OCI-LY1 (cell line): Measurements from ENCODE around the gene F10.

ENCODE experiments used
- H2AFZ ChIP-seq: fragments of 200-600 bp; sonication (generic), shearing (Covaris generic); 2 replicates; pipeline ENCODE4 v1.6.0; 2014; ENCODE audit warnings: antibody characterized with exemption, mild to moderate bottlenecking, low read length
- H3F3A ChIP-seq: fragments of 200-600 bp; sonication (generic), shearing (Covaris generic); 2 replicates; pipeline ENCODE4 v1.6.0; 2014; ENCODE audit warnings: mild to moderate bottlenecking, antibody characterized with exemption, low read length, moderate library complexity; ENCODE audit not compliant: insufficient read depth
- H3K27ac ChIP-seq: fragments of 200-600 bp; sonication (generic); 2 replicates; pipeline ENCODE4 v1.5.1; 2014; ENCODE audit warnings: low read length, mixed run types, mild to moderate bottlenecking, low read depth; ENCODE audit not compliant: poor library complexity, severe bottlenecking
- H3K27me3 ChIP-seq: fragments of 200-600 bp; sonication (generic); 2 replicates; pipeline ENCODE4 v1.6.0; 2014; ENCODE audit warnings: antibody characterized with exemption, mild to moderate bottlenecking, low read length, moderate library complexity; ENCODE audit not compliant: insufficient read depth
- H3K36me3 ChIP-seq: fragments of 200-600 bp; sonication (generic); 2 replicates; pipeline ENCODE4 v1.6.1; 2014; ENCODE audit warnings: mild to moderate bottlenecking, antibody characterized with exemption, low read length, moderate library complexity, mixed read lengths; ENCODE audit not compliant: insufficient read depth
- H3K4me1 ChIP-seq: fragments of 200-600 bp; sonication (generic); 2 replicates; pipeline ENCODE4 v1.5.1; 2014; ENCODE audit warnings: mild to moderate bottlenecking, low read length, moderate library complexity; ENCODE audit not compliant: insufficient read depth, severe bottlenecking
- H3K4me2 ChIP-seq: fragments of 200-600 bp; sonication (generic), shearing (Covaris generic); 2 replicates; pipeline ENCODE4 v1.6.1; 2014; ENCODE audit warnings: low read length
- H3K4me3 ChIP-seq: fragments of 200-600 bp; sonication (generic); 2 replicates; pipeline ENCODE4 v1.5.1; 2014; ENCODE audit warnings: low read length, low read depth, mild to moderate bottlenecking, mixed read lengths; ENCODE audit not compliant: poor library complexity, severe bottlenecking
- H3K79me2 ChIP-seq: fragments of 200-600 bp; shearing (Covaris generic); 2 replicates; pipeline ENCODE4 v1.6.1; 2016; ENCODE audit warnings: mixed run types, low read length, mixed read lengths; ENCODE audit not compliant: insufficient read depth
- H3K9ac ChIP-seq: fragments of 200-600 bp; sonication (generic), shearing (Covaris generic); 2 replicates; pipeline ENCODE4 v1.6.1; 2014; ENCODE audit warnings: mild to moderate bottlenecking, low read length, mixed read lengths
- H3K9me2 ChIP-seq: fragments of 200-600 bp; sonication (generic), shearing (Covaris generic); 2 replicates; pipeline ENCODE4 v1.6.1; 2014; ENCODE audit warnings: low read depth, mild to moderate bottlenecking, low read length, mixed read lengths
- H3K9me3 ChIP-seq: fragments of 200-600 bp; shearing (Covaris generic); 2 replicates; pipeline ENCODE4 v1.6.1; 2014; ENCODE audit warnings: low read length, mixed read lengths
- H4K20me1 ChIP-seq: fragments of 200-600 bp; sonication (generic), shearing (Covaris generic); 2 replicates; pipeline ENCODE4 v1.6.0; 2016; ENCODE audit warnings: mild to moderate bottlenecking, low read length; ENCODE audit not compliant: insufficient read depth
- CTCF ChIP-seq: fragments of 200-600 bp; sonication (generic), shearing (Covaris generic); IDR thresholded peaks from 2 replicates; pipeline ENCODE4 v1.5.1; 2017; ENCODE audit warnings: mild to moderate bottlenecking, antibody characterized with exemption, low read length, moderate library complexity, mixed read lengths
- EZH2 ChIP-seq: fragments of 200-600 bp; sonication (generic), shearing (Covaris generic); IDR thresholded peaks from 2 replicates; pipeline ENCODE4 v1.8.0; 2017; ENCODE audit warnings: borderline replicate concordance, mixed run types, mild to moderate bottlenecking, antibody characterized with exemption, low read length, moderate library complexity, mixed read lengths

The F10 gene

GRCh38 chr13:113143466-113144254 is 21.1 kb downstream of the F10 start:
- no peaks in the 10 kb centered on the region; the same call in 1 of the 2 replicates for H3K36me3 ChIP-seq
- no peak for TF ChIP-seq EZH2
- H3K9ac ChIP-seq, result no peak overlapping the region
- no peaks in the 10 kb centered on the region for H3K4me1 ChIP-seq
- H3K79me2 ChIP-seq, result no peaks in the 10 kb centered on the region
- peaks cover 8% of the 10 kb centered on the region; the same call in 1 of the 2 replicates for H3K9me3 ChIP-seq
- H3F3A ChIP-seq, result no peaks in the 10 kb centered on the region
- H3K27ac ChIP-seq, result no peak overlapping the region
- no peak overlapping the region for H3K4me3 ChIP-seq
- no peaks in the 10 kb centered on the region for H3K9me2 ChIP-seq
- no peak overlapping the region for H2AFZ ChIP-seq
- no peaks in the 10 kb centered on the region for H4K20me1 ChIP-seq
- peaks cover 45% of the 10 kb centered on the region for H3K27me3 ChIP-seq
- H3K4me2 ChIP-seq, result no peak overlapping the region

- H3K79me2 ChIP-seq, result no peaks in the 10 kb centered on the region
Observed at GRCh38 chr13:113144255-113144629, 21.6 kb downstream of the F10 start.

GRCh38 chr13:113145496-113145895 is 22.9 kb downstream of the F10 start:
- H3K9me3 ChIP-seq, result peaks cover 8% of the 10 kb centered on the region; the same call in 1 of the 2 replicates
- H3K9me2 ChIP-seq, result no peaks in the 10 kb centered on the region
- H2AFZ ChIP-seq, result no peak overlapping the region
- H3F3A ChIP-seq, result no peaks in the 10 kb centered on the region
- TF ChIP-seq EZH2 (no peak), CTCF (no peak)
- H3K4me3 ChIP-seq, result no peak overlapping the region
- no peaks in the 10 kb centered on the region for H4K20me1 ChIP-seq
- H3K27ac ChIP-seq, result no peak overlapping the region
- H3K27me3 ChIP-seq, result peaks cover 54% of the 10 kb centered on the region
- H3K4me1 ChIP-seq, result no peaks in the 10 kb centered on the region
- no peaks in the 10 kb centered on the region for H3K79me2 ChIP-seq
- no peak overlapping the region for H3K9ac ChIP-seq
- H3K36me3 ChIP-seq, result no peaks in the 10 kb centered on the region; the same call in 1 of the 2 replicates
- no peak overlapping the region for H3K4me2 ChIP-seq

More at GRCh38 chr13:113144255-113144629, 21.6 kb downstream of the F10 start:
- no peak overlapping the region for H3K27ac ChIP-seq
- no peak overlapping the region for H3K9ac ChIP-seq
- H3K4me2 ChIP-seq, result no peak overlapping the region
- no peaks in the 10 kb centered on the region for H3K9me2 ChIP-seq
- H3K4me3 ChIP-seq, result no peak overlapping the region
- H3K9me3 ChIP-seq, result peaks cover 8% of the 10 kb centered on the region; the same call in 1 of the 2 replicates
- no peak for TF ChIP-seq EZH2
- no peak for TF ChIP-seq CTCF
- H3K36me3 ChIP-seq, result no peaks in the 10 kb centered on the region; the same call in 1 of the 2 replicates
- peaks cover 45% of the 10 kb centered on the region for H3K27me3 ChIP-seq
- no peaks in the 10 kb centered on the region for H4K20me1 ChIP-seq
- H3K4me1 ChIP-seq, result no peaks in the 10 kb centered on the region
- no peak overlapping the region for H2AFZ ChIP-seq
- no peaks in the 10 kb centered on the region for H3F3A ChIP-seq
